Erythroblast (primary cell): Measurements from ENCODE around the gene SLC39A8.

Experiments
- GATA1 ChIP-seq: IDR thresholded peaks from 2 replicates; pipeline ENCODE4 v1.6.1; 2011; ENCODE audit warnings: low read depth, mild to moderate bottlenecking, control low read depth, low read length, moderate library complexity
- POLR2A ChIP-seq: IDR thresholded peaks from 2 replicates; pipeline ENCODE4 v1.6.1; 2011; ENCODE audit warnings: mild to moderate bottlenecking, low read length

DNA sequence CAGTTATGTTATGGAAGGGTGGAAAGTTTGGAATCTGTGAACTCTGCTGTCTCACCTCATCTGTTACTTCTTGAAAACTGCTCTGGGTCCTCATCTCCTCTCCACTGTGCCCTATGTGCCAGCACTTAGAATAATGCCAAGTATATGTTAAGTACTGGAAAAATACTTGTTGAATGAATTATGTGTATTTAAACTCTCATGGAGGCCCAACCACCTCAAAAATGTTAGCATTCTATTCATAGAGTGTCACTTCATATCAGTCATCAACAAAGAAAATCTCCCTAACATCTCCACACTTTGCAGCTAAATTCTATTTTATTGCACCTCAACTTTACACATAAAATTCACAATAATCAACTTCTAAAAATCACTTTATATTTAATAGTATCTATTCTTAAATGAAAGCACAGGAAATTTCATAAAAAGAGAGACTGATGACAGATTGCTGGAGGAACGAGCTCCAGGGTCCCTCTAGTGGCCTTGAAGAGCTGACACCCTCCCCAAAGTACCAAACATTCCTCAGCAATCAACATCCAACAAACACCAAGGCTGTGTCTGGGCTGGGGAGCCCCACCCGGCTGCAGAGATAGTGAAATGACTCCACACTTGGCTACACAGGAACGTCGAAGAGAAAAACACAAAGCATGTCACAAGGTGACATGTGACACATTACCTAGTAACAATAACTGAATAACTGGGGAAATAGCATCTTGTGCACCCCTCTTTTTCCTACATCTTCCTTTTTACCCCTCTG is 45.8 kb downstream of the SLC39A8 start:
- no peak for TF ChIP-seq POLR2A
- no peak for TF ChIP-seq GATA1
